Pancreas (tissue), 10 donors: ENCODE data around the gene NDUFS6. TPM values are rescaled to one million over a fixed set of nuclear protein-coding genes. Genes with fewer than 3 reads are reported as not detected.

Experiments
- ATAC-seq, 4 donors: fragments of 200-7000 bp; cut with Tn5 transposase; one replicate each; pipeline versions ENCODE4 v1.8.0 to v1.9.1; 2020; ENCODE audit warnings: mild to moderate bottlenecking in 4 of 4, moderate library complexity in 4 of 4
- DNase-seq, 6 donors: peaks; one replicate each; pipeline ENCODE4 v3.0.0-alpha.2; 2020
- FAIRE-seq: peaks from 2 replicates; lab custom pipeline; 2012; peaks lifted over from hg19 to GRCh38; lab: Jason Lieb, UNC
- H3K27ac ChIP-seq, 4 donors: fragments of 200-600 bp; sonication (generic); 1 replicate in 3 of 4; 2 replicates in 1 of 4; pipeline versions ENCODE4 v1.5.0 to v1.8.0; 2020
- H3K27me3 ChIP-seq, 4 donors: fragments of 200-600 bp; one replicate each; pipeline ENCODE4 v1.8.0; 2021
- H3K36me3 ChIP-seq, 3 donors: fragments of 200-600 bp; sonication (generic) in 1 of 3; one replicate each; pipeline versions ENCODE4 v1.5.0 to v1.8.0; 2020 to 2021
- H3K4me1 ChIP-seq, 3 donors: fragments of 200-600 bp; one replicate each; pipeline ENCODE4 v1.8.0; 2021
- H3K4me3 ChIP-seq, 4 donors: fragments of 200-600 bp; sonication (generic) in 2 of 4; one replicate each; pipeline versions ENCODE4 v1.5.0 to v1.8.0; 2020 to 2021
- H3K9me3 ChIP-seq, 4 donors: fragments of 200-600 bp; one replicate each; pipeline ENCODE4 v1.8.0; 2021
- CTCF ChIP-seq, 4 donors: fragments of 200-600 bp; sonication (generic) in 3 of 4; IDR thresholded peaks; one replicate each; pipeline versions ENCODE4 v1.5.0 to v1.8.0; 2021; ENCODE audit warnings: antibody characterized with exemption in 4 of 4
- WGBS, 2 donors: extraction: QIAGEN DNeasy Blood & Tissue Kit; methylation state at CpG; one replicate each; pipeline ENCODE4 v1.1.7; 2013; 5-methylcytosine and 5-hydroxymethylcytosine counted together
- intact Hi-C, 3 donors: fragments of 100-400 bp; cut with DNase I; formaldehyde crosslinking; loops; one replicate each; pipeline versions ENCODE4 v1.11.1 to v1.14.2; 2022
- polyA plus RNA-seq, 2 donors: library from polyadenylated mRNA; stranded (reverse); fragments of 200-250 nt; gene quantifications; one replicate each; pipeline ENCODE4 v1.2.3, GENCODE V29; 2013
- total RNA-seq, 6 donors: library from RNA; stranded (reverse); fragmentation: NEBNext Ultra II Directional in 4 of 6; extraction: Animal tissue kit (Norgen Biotek cat#: 25700) in 4 of 6; gene quantifications; one replicate each; pipeline versions ENCODE4 v1.2.1 to v1.2.4, GENCODE V29; 2021 to 2023
- donor health status: healthy with polysubstance abuse.
- donor health status: DM: no; HTN: no; CAD: no; lungs with moderate emphysema.
- donor health status: DM: no; HTN: no; CAD: no.
- donor health status: control.
- donor health status: control.
- donor health status: Bipolar disorder and iron deficiency.
- donor health status: DM: yes; HTN: yes; CAD: no.
- donor health status: DM: no; HTN: no; CAD: no.
- donor health status: DM: no; HTN: no; CAD: no.
- donor health status: DM: yes; HTN: yes; CAD: no.

The NDUFS6 gene
- total and polyA plus RNA-seq, 8 donors, result 8.2 to 41.9 (median 14.2) TPM

GRCh38 chr5:1818784-1819183 lies 17.6 kb downstream of the NDUFS6 start:
- no peak for ATAC-seq
- no peaks in the 10 kb centered on the region for H3K9me3 ChIP-seq
- no peak overlapping the region for H3K27ac ChIP-seq
- DNase-seq, result no peak
- no peaks in the 10 kb centered on the region for H3K27me3 ChIP-seq
- H3K4me1 ChIP-seq, result no peaks in the 10 kb centered on the region
- no peak overlapping the region for H3K4me3 ChIP-seq
- no peak for TF ChIP-seq CTCF (IDR thresholded peaks at IDR 0.05)
- WGBS, 2 donors, result 94% methylated on average over 5 of the region's 5 CpGs
- H3K36me3 ChIP-seq, result peaks cover 0 to 41% (median 25%) of the 10 kb centered on the region in 3 donors
- no peak for FAIRE-seq
- intact Hi-C loops, result no loop called here

GRCh38 chr5:1819458-1819857 lies 18.3 kb downstream of the NDUFS6 start:
- no peak for FAIRE-seq
- 97 to 98% methylated on average over 2 of the region's 2 CpGs for WGBS, 2 donors
- peaks cover 0 to 35% (median 23%) of the 10 kb centered on the region in 3 donors for H3K36me3 ChIP-seq

DNA sequence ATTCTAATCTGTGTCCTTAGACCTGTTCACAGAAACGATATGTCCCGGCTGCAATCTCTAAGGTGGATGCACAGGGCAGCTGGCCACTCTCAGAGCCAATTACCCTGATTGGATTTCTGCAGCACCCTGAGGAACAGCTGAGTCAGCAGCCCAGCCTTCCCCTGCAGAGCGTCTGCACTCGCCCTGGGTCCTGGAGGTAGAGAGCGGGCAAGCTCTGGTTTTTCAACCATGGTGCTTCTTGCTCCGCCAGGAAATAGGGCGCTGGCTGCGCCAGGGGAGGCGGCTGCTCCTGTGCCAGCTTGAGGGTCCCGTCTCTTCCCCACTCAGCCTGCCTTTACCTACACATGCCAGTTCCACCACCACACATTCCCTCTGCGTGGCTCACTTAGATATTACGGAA lies 19.2 kb downstream of the NDUFS6 start:
- WGBS, 2 donors, result 84 to 93% methylated on average over 12 of the region's 12 CpGs
- Histone ChIP-seq H3K9me3 (no peaks in the 10 kb centered on the region), H3K4me3 (no peak overlapping the region), H3K4me1 (no peaks in the 10 kb centered on the region), H3K27ac (no peak overlapping the region), H3K27me3 (no peaks in the 10 kb centered on the region), H3K36me3 (peaks cover 0 to 25% (median 16%) of the 10 kb centered on the region in 3 donors)
- DNase-seq (no peak), FAIRE-seq (no peak), ATAC-seq (peak in 1 of 4 donors; percentile 26)
- intact Hi-C loops, result no loop called here
- no peak for TF ChIP-seq CTCF (IDR thresholded peaks at IDR 0.05)

More at GRCh38 chr5:1819458-1819857, 18.3 kb downstream of the NDUFS6 start:
- intact Hi-C loops, result no loop called here
- ATAC-seq, result no peak
- Histone ChIP-seq H3K27ac (no peak overlapping the region), H3K27me3 (no peaks in the 10 kb centered on the region), H3K9me3 (no peaks in the 10 kb centered on the region), H3K4me3 (no peak overlapping the region), H3K4me1 (no peaks in the 10 kb centered on the region)
- DNase-seq, result no peak
- no peak for TF ChIP-seq CTCF (IDR thresholded peaks at IDR 0.05)

- no peak for DNase-seq
- Histone ChIP-seq H3K36me3 (peaks cover 0 to 21% (median 11%) of the 10 kb centered on the region in 3 donors), H3K27me3 (no peaks in the 10 kb centered on the region), H3K4me3 (no peak overlapping the region), H3K4me1 (no peaks in the 10 kb centered on the region), H3K9me3 (no peaks in the 10 kb centered on the region), H3K27ac (no peak overlapping the region)
- intact Hi-C loops, result no loop called here
- TF ChIP-seq CTCF (IDR thresholded peaks at IDR 0.05), result no peak
- no peak for ATAC-seq
- no peak for FAIRE-seq
- WGBS, 2 donors, result 97 to 99% methylated on average over 4 of the region's 4 CpGs
Observed at GRCh38 chr5:1820926-1821325, 19.7 kb downstream of the NDUFS6 start.

DNA sequence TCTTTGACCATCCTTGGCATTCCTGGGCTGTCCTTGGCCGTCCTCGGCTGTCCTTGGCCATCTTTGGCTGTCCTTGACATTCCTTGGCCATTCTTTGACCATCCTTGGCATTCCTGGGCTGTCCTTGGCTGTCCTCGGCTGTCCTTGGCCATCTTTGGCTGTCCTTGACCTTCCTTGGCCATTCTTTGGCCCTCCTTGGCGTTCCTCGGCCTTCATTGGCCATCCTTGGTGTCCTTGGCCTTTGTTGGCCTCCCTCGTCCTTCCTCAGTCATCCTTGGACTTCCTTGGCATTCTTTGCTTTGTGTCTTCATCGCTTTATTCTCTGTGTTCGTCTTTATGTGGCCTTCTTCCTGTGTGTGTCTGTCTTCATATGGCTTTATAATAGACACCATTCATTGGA lies 20.7 kb downstream of the NDUFS6 start:
- DNase-seq (no peak), ATAC-seq (no peak), FAIRE-seq (no peak)
- Histone ChIP-seq H3K27me3 (no peaks in the 10 kb centered on the region), H3K9me3 (no peaks in the 10 kb centered on the region), H3K36me3 (peaks cover 0 to 15% (median 10%) of the 10 kb centered on the region in 3 donors), H3K4me3 (no peak overlapping the region), H3K27ac (no peak overlapping the region), H3K4me1 (no peaks in the 10 kb centered on the region)
- TF ChIP-seq CTCF (IDR thresholded peaks at IDR 0.05), result no peak
- intact Hi-C loops, result no loop called here
- 90 to 98% methylated on average over 8 of the region's 8 CpGs for WGBS, 2 donors
